GM12874 (cell line): ENCODE measurements around the gene RHOD.

Source experiments
- CTCF ChIP-seq: IDR thresholded peaks from 2 replicates; pipeline ENCODE4 v1.5.1; 2011; ENCODE audit warnings: low read depth, mild to moderate bottlenecking, control low read depth, low read length, moderate library complexity; ENCODE audit not compliant: insufficient read depth

RHOD gene

GRCh38 chr11:67026941-67027340, 29.7 kb upstream of the RHOD start:
- no peak for TF ChIP-seq CTCF

- no peak for TF ChIP-seq CTCF
These were observed 29.1 kb upstream of the RHOD start for GRCh38 chr11:67027483-67027930.

- no peak for TF ChIP-seq CTCF
These were observed 28.6 kb upstream of the RHOD start for GRCh38 chr11:67027943-67028542.

GRCh38 chr11:67029146-67029545, 27.5 kb upstream of the RHOD start:
- no peak for TF ChIP-seq CTCF

GRCh38 chr11:67030976-67031375, 25.7 kb upstream of the RHOD start:
- TF ChIP-seq CTCF: no peak

- no peak for TF ChIP-seq CTCF
These were observed 24.7 kb upstream of the RHOD start for GRCh38 chr11:67031791-67032561.

GRCh38 chr11:67032830-67033551, 23.7 kb upstream of the RHOD start:
- TF ChIP-seq CTCF: no peak
